KOPT-K1 (cell line): Measurements from ENCODE around the gene IRAK2.
"Not testable (repeated sequence)": the region's sequence is repeated elsewhere in the genome, so short reads cannot be mapped to it uniquely, and the experiment has no call there.

Source experiments
- H3K27ac ChIP-seq: fragments of 200-600 bp; sonication (generic); 2 replicates; pipeline ENCODE4 v1.5.1; 2016; ENCODE audit warnings: antibody characterized with exemption, mild to moderate bottlenecking, low read depth, low read length; ENCODE audit not compliant: poor library complexity, severe bottlenecking
- H3K36me3 ChIP-seq: fragments of 200-600 bp; sonication (generic); 2 replicates; pipeline ENCODE4 v1.5.1; 2017; ENCODE audit warnings: antibody characterized with exemption, mild to moderate bottlenecking, low read length, moderate library complexity; ENCODE audit not compliant: insufficient read depth
- H3K9me3 ChIP-seq: fragments of 200-600 bp; sonication (generic); 2 replicates; pipeline ENCODE4 v1.5.1; 2017; ENCODE audit warnings: antibody characterized with exemption, low read length, mild to moderate bottlenecking; ENCODE audit not compliant: insufficient read depth, poor library complexity, severe bottlenecking

Gene IRAK2

DNA sequence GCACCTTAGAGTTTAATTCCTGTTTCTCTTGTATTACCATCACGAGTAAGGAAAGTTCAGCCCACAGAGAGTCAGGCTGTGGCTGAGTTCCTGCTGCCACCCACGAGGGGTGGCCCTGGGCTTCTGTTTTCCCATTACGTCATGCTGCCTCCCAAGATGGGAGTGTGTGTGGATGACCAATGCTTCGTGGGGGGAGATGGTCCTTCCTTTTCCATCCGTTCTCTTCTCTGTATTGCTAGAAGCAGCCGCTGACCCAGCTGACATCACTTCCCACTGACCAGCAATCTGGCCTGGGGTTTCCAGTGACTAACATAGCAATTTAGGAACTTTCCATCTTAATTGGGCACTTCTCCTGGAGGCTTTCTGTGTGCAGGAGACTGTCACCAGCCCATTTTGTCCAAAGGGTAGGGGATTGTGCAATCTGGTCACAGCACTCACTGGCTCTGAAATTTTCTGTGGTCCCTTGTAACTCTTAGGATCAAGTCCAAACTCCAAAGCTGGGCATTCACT, 9.3 kb downstream of the IRAK2 start:
- Histone ChIP-seq H3K27ac (no peak overlapping the region), H3K36me3 (no peaks in the 10 kb centered on the region), H3K9me3 (peaks cover 6% of the 10 kb centered on the region)

- not testable (repeated sequence) for H3K36me3 ChIP-seq, H3K9me3 ChIP-seq, H3K27ac ChIP-seq
Observed at GRCh38 chr3:10175334-10175733, 10.6 kb downstream of the IRAK2 start.

- H3K9me3 ChIP-seq, H3K27ac ChIP-seq, H3K36me3 ChIP-seq: not testable (repeated sequence)
Observed at GRCh38 chr3:10176150-10176549, 11.4 kb downstream of the IRAK2 start.

GRCh38 chr3:10177737-10178136, 13.0 kb downstream of the IRAK2 start:
- Histone ChIP-seq H3K9me3 (no peaks in the 10 kb centered on the region), H3K27ac (no peak overlapping the region), H3K36me3 (no peaks in the 10 kb centered on the region)

- no peaks in the 10 kb centered on the region for H3K36me3 ChIP-seq
- no peaks in the 10 kb centered on the region for H3K9me3 ChIP-seq
- no peak overlapping the region for H3K27ac ChIP-seq
Observed at GRCh38 chr3:10178892-10179291, 14.2 kb downstream of the IRAK2 start.

DNA sequence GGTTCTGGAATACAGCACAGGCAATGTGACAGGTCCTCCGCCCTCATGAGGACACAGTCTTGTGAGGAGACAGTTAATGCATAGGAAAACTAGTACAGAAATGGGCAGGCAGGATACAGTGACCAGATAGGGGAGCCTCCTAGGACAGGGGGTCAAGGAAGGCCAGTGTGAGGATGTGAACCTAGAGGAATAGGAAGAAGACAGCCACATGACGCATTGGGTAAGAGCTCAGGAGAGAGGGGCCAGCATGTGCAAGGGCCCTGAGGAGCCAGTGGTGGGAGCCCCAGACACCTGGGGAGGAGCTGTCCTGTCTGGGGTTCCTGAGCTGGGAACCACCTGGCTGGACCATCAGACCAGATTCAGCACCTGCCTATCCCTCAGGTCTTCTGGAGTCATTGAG, 15.6 kb downstream of the IRAK2 start:
- Histone ChIP-seq H3K9me3 (no peaks in the 10 kb centered on the region), H3K27ac (no peak overlapping the region), H3K36me3 (no peaks in the 10 kb centered on the region)

DNA sequence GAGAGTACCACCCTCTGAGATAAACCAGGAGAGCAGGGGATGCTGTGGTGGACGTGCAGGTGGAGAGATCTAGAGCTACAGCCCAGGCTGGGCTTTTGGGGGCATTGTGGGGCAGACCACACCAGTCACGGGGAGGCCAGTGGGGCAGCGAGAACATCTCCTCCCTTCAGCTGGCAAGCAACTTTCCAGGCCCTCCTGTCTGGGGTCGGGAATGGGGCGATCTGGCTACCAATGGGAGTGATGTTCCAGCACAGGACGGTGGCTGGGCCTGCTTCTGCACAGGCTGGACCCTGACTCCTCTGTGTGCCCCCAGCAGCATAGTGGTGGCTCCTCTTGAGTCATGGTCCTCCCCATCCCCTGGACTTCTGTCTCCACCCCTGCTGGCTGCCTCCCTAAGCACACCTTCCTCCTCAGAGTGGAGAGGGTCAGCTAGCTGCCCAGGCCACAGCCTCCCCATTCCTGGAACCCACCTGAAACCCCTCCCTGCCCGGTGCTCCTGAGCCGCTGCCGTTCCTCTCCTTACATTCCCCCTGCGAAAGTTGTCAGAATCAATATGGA, 16.1 kb downstream of the IRAK2 start:
- H3K36me3 ChIP-seq: no peaks in the 10 kb centered on the region
- H3K9me3 ChIP-seq: no peaks in the 10 kb centered on the region
- H3K27ac ChIP-seq: no peak overlapping the region

DNA sequence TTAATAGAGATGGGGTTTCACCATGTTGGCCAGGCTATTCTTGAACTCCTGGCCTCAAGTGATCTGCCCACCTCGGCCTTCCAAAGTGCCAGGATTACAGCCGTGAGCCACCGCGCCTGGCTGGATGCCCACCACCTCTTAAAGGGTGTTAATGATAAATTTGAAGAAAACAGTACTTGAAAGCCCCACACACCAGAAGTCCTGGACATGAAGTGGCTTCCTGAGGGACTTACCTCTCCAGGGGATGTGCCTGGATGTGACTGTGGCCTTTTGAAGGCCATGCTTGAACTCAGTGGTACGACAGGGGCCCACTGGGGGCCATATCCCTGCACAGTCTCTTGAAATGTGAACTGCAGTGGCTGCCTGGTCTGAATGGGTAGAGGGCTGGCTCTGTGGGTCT, 18.2 kb downstream of the IRAK2 start:
- Histone ChIP-seq H3K36me3 (no peaks in the 10 kb centered on the region), H3K9me3 (no peaks in the 10 kb centered on the region), H3K27ac (no peak overlapping the region)

- H3K27ac ChIP-seq: no peak overlapping the region
- H3K36me3 ChIP-seq: no peaks in the 10 kb centered on the region
- no peaks in the 10 kb centered on the region for H3K9me3 ChIP-seq
Observed at GRCh38 chr3:10184250-10184649, 19.5 kb downstream of the IRAK2 start.

GRCh38 chr3:10185804-10186762, 21.4 kb downstream of the IRAK2 start:
- Histone ChIP-seq H3K9me3 (no peaks in the 10 kb centered on the region), H3K36me3 (no peaks in the 10 kb centered on the region), H3K27ac (no peak overlapping the region)

GRCh38 chr3:10187290-10187876, 22.7 kb downstream of the IRAK2 start:
- H3K9me3 ChIP-seq: no peaks in the 10 kb centered on the region
- no peak overlapping the region for H3K27ac ChIP-seq
- H3K36me3 ChIP-seq: no peaks in the 10 kb centered on the region

DNA sequence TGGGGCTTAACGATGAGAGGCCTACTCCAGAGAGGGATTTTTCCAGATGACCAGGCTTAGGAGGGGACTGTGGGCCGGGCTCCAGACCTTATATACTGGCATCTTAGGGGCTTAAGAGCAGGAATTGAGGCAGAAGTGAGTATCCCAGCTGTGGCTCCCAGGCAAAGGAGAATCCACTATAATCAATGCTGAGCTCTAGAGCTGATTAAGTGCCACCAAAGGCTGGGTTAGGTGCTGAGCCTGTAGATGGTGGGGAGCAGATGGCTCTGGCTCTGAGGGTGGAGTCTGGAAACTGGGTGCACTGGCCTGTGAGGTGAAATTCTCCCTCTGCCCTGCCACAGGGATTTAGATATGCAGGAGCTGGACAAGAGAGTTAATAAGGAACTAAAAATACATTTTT, 23.2 kb downstream of the IRAK2 start:
- no peaks in the 10 kb centered on the region for H3K36me3 ChIP-seq
- H3K27ac ChIP-seq: no peak overlapping the region
- no peaks in the 10 kb centered on the region for H3K9me3 ChIP-seq

DNA sequence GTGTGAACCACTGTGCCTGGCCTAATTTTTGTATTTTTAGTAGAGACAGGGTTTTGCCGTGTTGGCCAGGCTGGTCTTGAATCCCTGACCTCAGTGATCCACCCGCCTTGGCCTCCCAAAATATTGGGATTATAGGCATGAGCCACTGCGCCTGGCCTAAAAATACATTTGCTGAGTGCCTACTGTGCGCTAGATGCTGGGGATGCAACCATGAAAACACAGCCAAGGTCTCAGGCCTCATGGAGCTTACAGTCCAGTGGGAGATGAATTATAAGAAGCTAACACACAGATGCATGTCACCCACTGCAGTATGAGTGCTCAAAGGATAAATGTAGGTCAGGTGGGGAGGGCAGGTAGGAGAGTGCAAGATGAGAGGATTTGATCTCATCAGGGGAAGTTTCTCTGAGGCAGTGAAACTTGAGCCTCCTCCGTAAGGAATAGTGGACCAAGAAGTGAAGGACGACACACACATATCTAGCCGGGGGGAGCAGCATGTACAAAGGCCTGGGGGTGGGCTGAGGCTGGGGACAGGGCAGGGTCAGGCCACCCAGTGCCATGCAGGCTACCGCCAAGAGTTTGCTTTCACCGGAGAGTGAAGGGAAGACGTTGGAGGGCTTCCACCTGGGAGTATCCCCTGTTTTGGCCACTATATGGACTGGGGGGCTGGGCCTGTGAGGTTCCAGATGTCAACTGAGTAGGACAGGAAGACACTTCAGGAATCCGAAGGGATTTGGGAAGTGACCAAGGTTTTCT, 24.3 kb downstream of the IRAK2 start:
- Histone ChIP-seq H3K9me3 (no peaks in the 10 kb centered on the region), H3K27ac (no peak overlapping the region), H3K36me3 (no peaks in the 10 kb centered on the region)

DNA sequence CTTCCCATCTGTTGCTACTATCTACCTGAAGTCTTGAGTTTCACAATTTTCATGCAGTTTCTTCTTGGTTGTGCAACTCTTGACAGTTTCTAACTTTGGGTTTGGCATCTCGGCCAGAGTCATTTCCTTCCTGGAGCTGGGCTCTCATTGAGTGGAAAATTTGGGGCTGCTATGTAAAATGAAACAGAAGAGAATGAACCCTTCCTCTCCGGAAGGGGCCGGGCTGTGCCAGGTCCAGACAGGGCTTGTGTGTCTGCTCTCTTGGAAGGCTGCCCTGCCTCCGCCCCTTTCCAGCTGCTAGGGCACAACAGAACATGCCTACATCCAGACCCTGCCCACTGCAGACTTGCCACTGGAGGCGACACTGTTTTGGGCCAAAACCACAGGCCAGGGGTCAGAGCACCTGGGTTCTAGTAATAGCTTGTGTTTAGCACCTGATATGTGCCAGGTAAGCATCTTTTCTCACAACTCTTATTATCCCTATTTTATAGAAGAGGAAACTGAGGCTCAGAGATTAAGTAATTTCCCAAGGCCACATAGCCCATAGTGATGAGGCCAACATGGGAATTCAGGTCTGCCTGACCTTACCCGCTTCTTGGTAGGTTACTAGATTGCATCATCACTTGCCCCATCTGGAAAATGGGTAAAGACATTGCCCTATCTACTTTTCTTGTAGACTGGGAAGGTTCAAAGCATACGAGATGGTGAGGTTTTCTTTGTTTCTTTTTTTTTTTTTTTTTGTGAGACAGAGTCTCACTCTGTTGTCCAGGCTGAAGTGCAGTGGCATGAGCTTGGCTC, 25.0 kb downstream of the IRAK2 start:
- no peaks in the 10 kb centered on the region for H3K36me3 ChIP-seq
- no peak overlapping the region for H3K27ac ChIP-seq
- no peaks in the 10 kb centered on the region for H3K9me3 ChIP-seq
